OCI-LY7 (cell line): ENCODE data around the gene UQCRH. TPM values are rescaled to one million over a fixed set of nuclear protein-coding genes. Genes with fewer than 3 reads are reported as not detected.

Experiments
- BruUV-seq: library from RNA; stranded (reverse); fragments of 400-500 nt; replicated peaks from 2 replicates; lab custom pipeline; 2021; lab: Mats Ljungman, UMichigan
- CTCF ChIA-PET: fragments of 300-600 bp; sonication (Branson Sonifier 250); formaldehyde crosslinking; loops from one replicate; lab custom pipeline; 2022; ENCODE audit warnings: antibody characterized with exemption; ENCODE audit not compliant: unreplicated experiment; lab: Charles Lee
- POLR2A ChIA-PET: fragments of 300-600 bp; sonication (Branson Sonifier 250); formaldehyde crosslinking; loops from one replicate; lab custom pipeline; 2022; ENCODE audit warnings: antibody characterized with exemption; lab: Charles Lee
- DNase-seq: peaks from one replicate; pipeline ENCODE4 v3.0.0-alpha.2; 2015; ENCODE audit warnings: low spot score
- H2AFZ ChIP-seq: fragments of 200-600 bp; sonication (generic), shearing (Covaris generic); 2 replicates; pipeline ENCODE4 v1.6.1; 2014; ENCODE audit warnings: mild to moderate bottlenecking, antibody characterized with exemption, low read length, moderate library complexity
- H3K27ac ChIP-seq: fragments of 200-600 bp; sonication (generic); 2 replicates; pipeline ENCODE4 v1.5.1; 2014; ENCODE audit warnings: mixed run types, low read depth, mild to moderate bottlenecking, moderate library complexity, low read length, inconsistent platforms; ENCODE audit not compliant: poor library complexity, severe bottlenecking
- H3K36me3 ChIP-seq: fragments of 200-600 bp; sonication (generic); 2 replicates; pipeline ENCODE4 v1.6.1; 2014; ENCODE audit warnings: mild to moderate bottlenecking, antibody characterized with exemption, low read length, moderate library complexity, mixed read lengths; ENCODE audit not compliant: insufficient read depth
- H3K4me1 ChIP-seq: fragments of 200-600 bp; sonication (generic); 2 replicates; pipeline ENCODE4 v1.5.1; 2014; ENCODE audit warnings: mild to moderate bottlenecking, low read length; ENCODE audit not compliant: insufficient read depth, poor library complexity, severe bottlenecking
- H3K4me2 ChIP-seq: fragments of 200-600 bp; sonication (generic); 2 replicates; pipeline ENCODE4 v1.6.1; 2014; ENCODE audit warnings: mild to moderate bottlenecking, low read length
- H3K4me3 ChIP-seq: fragments of 200-600 bp; sonication (generic); 2 replicates; pipeline ENCODE4 v1.5.1; 2014; ENCODE audit warnings: mild to moderate bottlenecking, low read depth, low read length; ENCODE audit not compliant: poor library complexity, severe bottlenecking
- H3K79me2 ChIP-seq: fragments of 200-600 bp; sonication (generic); 2 replicates; pipeline ENCODE4 v1.6.1; 2016; ENCODE audit warnings: low read depth, mild to moderate bottlenecking, low read length, moderate library complexity, mixed read lengths; ENCODE audit not compliant: insufficient read depth
- H3K9me2 ChIP-seq: fragments of 200-600 bp; sonication (generic); 2 replicates; pipeline ENCODE4 v1.6.1; 2016; ENCODE audit warnings: mild to moderate bottlenecking, low read length, mixed read lengths; ENCODE audit not compliant: insufficient read depth
- H3K9me3 ChIP-seq: fragments of 200-600 bp; sonication (generic); 2 replicates; pipeline ENCODE4 v1.6.1; 2014; ENCODE audit warnings: mild to moderate bottlenecking, mixed run types, low read length, mixed read lengths
- H4K20me1 ChIP-seq: fragments of 200-600 bp; sonication (generic); 2 replicates; pipeline ENCODE4 v1.6.1; 2014; ENCODE audit warnings: mild to moderate bottlenecking, antibody characterized with exemption, low read length, moderate library complexity, mixed read lengths; ENCODE audit not compliant: insufficient read depth
- CTCF ChIP-seq: fragments of 200-600 bp; sonication (generic); conservative IDR thresholded peaks from 2 replicates; pipeline ENCODE4 v1.5.1; 2014; ENCODE audit warnings: mild to moderate bottlenecking, antibody characterized with exemption, low read length, moderate library complexity, mixed read lengths
- EZH2phosphoT487 ChIP-seq: fragments of 200-600 bp; sonication (generic); IDR thresholded peaks from 2 replicates; pipeline ENCODE4 v1.6.1; 2018; ENCODE audit warnings: low read depth, borderline replicate concordance, mild to moderate bottlenecking, mixed run types, antibody characterized with exemption, low read length, moderate library complexity, mixed read lengths
- intact Hi-C: fragments of 100-400 bp; cut with micrococcal nuclease; formaldehyde crosslinking; loops from one replicate; pipeline ENCODE4 v1.10.0; 2022; ENCODE audit not compliant: unreplicated experiment
- total RNA-seq, 2 experiments: library from RNA; depleted of rRNA in 1 of 2; stranded (reverse); fragments of >200 nt in 1 of 2; shearing (Covaris generic) in 1 of 2; gene quantifications; 2 replicates each; pipeline ENCODE4 v1.2.3, GENCODE V29; 2014 to 2022

The UQCRH gene
- total RNA-seq, 2 experiments from 2014 or later, result 489 to 693 TPM

- no peaks in the 10 kb centered on the region for H4K20me1 ChIP-seq
- no TSS peak for BruUV-seq
- H2AFZ ChIP-seq, result no peak overlapping the region
- H3K9me2 ChIP-seq, result no peaks in the 10 kb centered on the region
- ChIA-PET POLR2A (interaction anchor here (0.7 to 1.4 kb wide), 2 partner anchors 34 to 142 kb away, joined by 3 read pairs; no protein-coding TSS in a partner anchor), CTCF (no interaction called here)
- no peak for DNase-seq
- H3K4me1 ChIP-seq, result no peaks in the 10 kb centered on the region
- H3K79me2 ChIP-seq, result no peaks in the 10 kb centered on the region
- no peak overlapping the region for H3K4me2 ChIP-seq
- intact Hi-C loops, result no loop called here
- peaks cover 97% of the 10 kb centered on the region for H3K36me3 ChIP-seq
- no peaks in the 10 kb centered on the region for H3K9me3 ChIP-seq
- no peak overlapping the region for H3K27ac ChIP-seq
- H3K4me3 ChIP-seq, result no peak overlapping the region
- TF ChIP-seq EZH2phosphoT487, result no peak
- no peak for TF ChIP-seq CTCF
Measured at GRCh38 chr1:46256523-46256922, 47.0 kb upstream of the UQCRH start.

GRCh38 chr1:46262508-46262907 lies 41.0 kb upstream of the UQCRH start:
- no peaks in the 10 kb centered on the region for H3K9me2 ChIP-seq
- H2AFZ ChIP-seq, result no peak overlapping the region
- H3K9me3 ChIP-seq, result no peaks in the 10 kb centered on the region
- no peaks in the 10 kb centered on the region for H4K20me1 ChIP-seq
- H3K4me1 ChIP-seq, result no peaks in the 10 kb centered on the region
- H3K27ac ChIP-seq, result no peak overlapping the region
- H3K79me2 ChIP-seq, result no peaks in the 10 kb centered on the region
- H3K4me2 ChIP-seq, result no peak overlapping the region
- no peak for DNase-seq
- H3K4me3 ChIP-seq, result no peak overlapping the region
- intact Hi-C loops, result no loop called here
- no peak for TF ChIP-seq EZH2phosphoT487
- no peak for TF ChIP-seq CTCF
- CTCF ChIA-PET, result interaction anchor here (1.0 kb wide), 1 partner anchor 12 kb away, joined by 3 read pairs; no protein-coding TSS in a partner anchor
- H3K36me3 ChIP-seq, result peaks cover 98% of the 10 kb centered on the region
- POLR2A ChIA-PET, result interaction anchor here (1.7 kb wide), 1 partner anchor 9 kb away, joined by 8 read pairs; no protein-coding TSS in a partner anchor
- BruUV-seq, result no TSS peak

GRCh38 chr1:46263146-46263545 lies 40.4 kb upstream of the UQCRH start:
- DNase-seq, result no peak
- H3K27ac ChIP-seq, result no peak overlapping the region
- no peaks in the 10 kb centered on the region for H4K20me1 ChIP-seq
- TF ChIP-seq CTCF, result no peak
- no peak for TF ChIP-seq EZH2phosphoT487
- H3K79me2 ChIP-seq, result no peaks in the 10 kb centered on the region
- ChIA-PET POLR2A (interaction anchor here (0.7 to 1.7 kb wide), 2 partner anchors 9 to 11 kb away, joined by 3 to 8 read pairs; no protein-coding TSS in a partner anchor), CTCF (interaction anchor here (0.6 kb wide), 1 partner anchor 65 kb away, joined by 4 read pairs; no protein-coding TSS in a partner anchor)
- no peaks in the 10 kb centered on the region for H3K9me3 ChIP-seq
- H3K36me3 ChIP-seq, result peaks cover 99% of the 10 kb centered on the region
- H3K4me1 ChIP-seq, result no peaks in the 10 kb centered on the region
- BruUV-seq, result no TSS peak
- H3K9me2 ChIP-seq, result no peaks in the 10 kb centered on the region
- intact Hi-C loops, result no loop called here
- H3K4me2 ChIP-seq, result no peak overlapping the region
- no peak overlapping the region for H3K4me3 ChIP-seq
- H2AFZ ChIP-seq, result no peak overlapping the region
